ENCODE results near the gene FARP1.
"Not testable (repeated sequence)": the region's sequence is repeated elsewhere in the genome, so short reads cannot be mapped to it uniquely, and the experiment has no call there.

The FARP1 gene

GRCh38 chr13:98409281-98409680 lies 266.4 kb downstream of the FARP1 start:
- no peak for DNase-seq

- DNase-seq: no peak
Observed at GRCh38 chr13:98410612-98411011, 267.7 kb downstream of the FARP1 start.

GRCh38 chr13:98411013-98411412 lies 268.1 kb downstream of the FARP1 start:
- no peak for DNase-seq

GRCh38 chr13:98411617-98412265 lies 268.8 kb downstream of the FARP1 start:
- DNase-seq: no peak

GRCh38 chr13:98413278-98413677 lies 270.4 kb downstream of the FARP1 start:
- not testable (repeated sequence) for DNase-seq

- DNase-seq: no peak
Observed at GRCh38 chr13:98413796-98414195, 270.9 kb downstream of the FARP1 start.

- no peak for DNase-seq
Observed at GRCh38 chr13:98415326-98416070, 272.6 kb downstream of the FARP1 start.

GRCh38 chr13:98416408-98416807 lies 273.5 kb downstream of the FARP1 start:
- peak; percentile 5 for DNase-seq

GRCh38 chr13:98419786-98420553 lies 277.1 kb downstream of the FARP1 start:
- DNase-seq: peak; percentile 38

- no peak for DNase-seq
Observed at GRCh38 chr13:98420554-98421175, 277.8 kb downstream of the FARP1 start.

- no peak for DNase-seq
Observed at GRCh38 chr13:98422046-98422445, 279.2 kb downstream of the FARP1 start.

- DNase-seq: no peak
Observed at GRCh38 chr13:98423417-98423816, 280.5 kb downstream of the FARP1 start.

GRCh38 chr13:98427331-98427995 lies 284.6 kb downstream of the FARP1 start:
- DNase-seq: no peak

- no peak for DNase-seq
Observed at GRCh38 chr13:98428256-98428966, 285.5 kb downstream of the FARP1 start.

GRCh38 chr13:98429081-98429480 lies 286.2 kb downstream of the FARP1 start:
- no peak for DNase-seq

- no peak for DNase-seq
Observed at GRCh38 chr13:98429531-98429930, 286.6 kb downstream of the FARP1 start.

GRCh38 chr13:98429977-98430736 lies 287.3 kb downstream of the FARP1 start:
- no peak for DNase-seq

GRCh38 chr13:98432638-98433037 lies 289.7 kb downstream of the FARP1 start:
- DNase-seq: no peak

- DNase-seq: no peak
Observed at GRCh38 chr13:98433654-98434053, 290.8 kb downstream of the FARP1 start.

- DNase-seq: no peak
Observed at GRCh38 chr13:98434060-98434459, 291.2 kb downstream of the FARP1 start.

- no peak for DNase-seq
Observed at GRCh38 chr13:98435376-98435775, 292.5 kb downstream of the FARP1 start.

Measured in activated CD8-positive, alpha-beta memory T cell treated with anti-CD3 and anti-CD28 coated beads for 24 hours (primary cell).